GM12892 (cell line): Measurements from ENCODE around the gene BMP5.

Source experiments
- DNase-seq: peaks from one replicate; pipeline ENCODE4 v3.0.0; 2011; ENCODE audit not compliant: insufficient read length
- FAIRE-seq: peaks from 2 replicates; lab custom pipeline; 2011; peaks lifted over from hg19 to GRCh38; lab: Jason Lieb, UNC
- POLR2A ChIP-seq: IDR thresholded peaks from 2 replicates; pipeline ENCODE4 v1.6.1; 2011; ENCODE audit warnings: low read depth, low read length, control low read depth
- POLR2AphosphoS5 ChIP-seq: IDR thresholded peaks from 2 replicates; pipeline ENCODE4 v1.6.1; 2011; ENCODE audit warnings: low read depth, low read length, control low read depth
- TAF1 ChIP-seq: IDR thresholded peaks from 2 replicates; pipeline ENCODE4 v1.6.1; 2011; ENCODE audit warnings: low read depth, mild to moderate bottlenecking, control low read depth, low read length, borderline replicate concordance

The BMP5 gene

GRCh38 chr6:55734256-55734655 lies 141.1 kb downstream of the BMP5 start:
- TF ChIP-seq POLR2A (no peak), TAF1 (no peak), POLR2AphosphoS5 (no peak)
- no peak for DNase-seq

GRCh38 chr6:55729665-55730064 lies 145.7 kb downstream of the BMP5 start:
- TF ChIP-seq POLR2A (no peak), TAF1 (no peak)
- FAIRE-seq (no peak), DNase-seq (no peak)

More at GRCh38 chr6:55734256-55734655, 141.1 kb downstream of the BMP5 start:
- FAIRE-seq = no peak

GRCh38 chr6:55726144-55726543 lies 149.2 kb downstream of the BMP5 start:
- no peak for DNase-seq
- TF ChIP-seq TAF1 = no peak
- TF ChIP-seq POLR2AphosphoS5 = no peak
- no peak for TF ChIP-seq POLR2A
- no peak for FAIRE-seq

- DNase-seq (no peak), FAIRE-seq (no peak)
- TF ChIP-seq TAF1 (no peak), POLR2A (no peak), POLR2AphosphoS5 (no peak)
Measured at GRCh38 chr6:55714831-55715230, 160.6 kb downstream of the BMP5 start.

- DNase-seq = no peak
- TF ChIP-seq POLR2A (no peak), POLR2AphosphoS5 (no peak), TAF1 (no peak)
- no peak for FAIRE-seq
Measured at GRCh38 chr6:55713436-55713835, 162.0 kb downstream of the BMP5 start.

- no peak for FAIRE-seq
- DNase-seq = no peak
- TF ChIP-seq TAF1 (no peak), POLR2AphosphoS5 (no peak), POLR2A (no peak)
Measured at GRCh38 chr6:55708711-55709110, 166.7 kb downstream of the BMP5 start.

GRCh38 chr6:55705451-55706440 lies 169.6 kb downstream of the BMP5 start:
- TF ChIP-seq POLR2A (no peak), POLR2AphosphoS5 (no peak), TAF1 (no peak)
- DNase-seq (no peak), FAIRE-seq (no peak)

- no peak for FAIRE-seq
- no peak for DNase-seq
- no peak for TF ChIP-seq POLR2AphosphoS5
- TF ChIP-seq TAF1 = no peak
Measured at GRCh38 chr6:55704421-55704820, 171.0 kb downstream of the BMP5 start.
